OCI-LY1 (cell line): ENCODE measurements around the gene VPS11.

Experiments
- EZH2 ChIP-seq: fragments of 200-600 bp; sonication (generic), shearing (Covaris generic); IDR thresholded peaks from 2 replicates; pipeline ENCODE4 v1.8.0; 2017; ENCODE audit warnings: borderline replicate concordance, mixed run types, mild to moderate bottlenecking, antibody characterized with exemption, low read length, moderate library complexity, mixed read lengths
- TF ChIP-seq, protein P1 (sequence below): fragments of 200-600 bp; sonication (generic), shearing (Covaris generic); IDR thresholded peaks from 2 replicates; pipeline ENCODE4 v1.5.1; 2017; ENCODE audit warnings: mild to moderate bottlenecking, antibody characterized with exemption, low read length, moderate library complexity, mixed read lengths

DNA sequence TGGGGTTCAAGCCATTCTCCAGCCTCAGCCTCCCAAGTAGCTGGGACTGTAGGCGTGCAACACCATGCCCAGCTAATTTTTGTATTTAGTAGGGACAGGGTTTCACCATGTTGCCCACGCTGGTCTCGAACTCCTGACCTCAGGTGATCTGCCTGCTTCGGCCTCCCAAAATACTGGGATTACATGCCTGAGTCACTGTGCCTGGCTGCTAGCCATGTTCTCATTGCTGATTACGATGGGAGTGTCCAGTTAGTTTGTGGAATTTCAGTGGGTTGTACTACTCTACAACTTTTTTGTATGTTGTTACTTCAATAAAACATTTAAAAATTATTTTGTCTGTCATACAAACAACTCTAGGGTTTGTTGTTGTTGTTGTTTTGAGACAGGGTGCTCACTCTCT lies 4.8 kb upstream of the VPS11 start:
- TF ChIP-seq, protein P1, sequence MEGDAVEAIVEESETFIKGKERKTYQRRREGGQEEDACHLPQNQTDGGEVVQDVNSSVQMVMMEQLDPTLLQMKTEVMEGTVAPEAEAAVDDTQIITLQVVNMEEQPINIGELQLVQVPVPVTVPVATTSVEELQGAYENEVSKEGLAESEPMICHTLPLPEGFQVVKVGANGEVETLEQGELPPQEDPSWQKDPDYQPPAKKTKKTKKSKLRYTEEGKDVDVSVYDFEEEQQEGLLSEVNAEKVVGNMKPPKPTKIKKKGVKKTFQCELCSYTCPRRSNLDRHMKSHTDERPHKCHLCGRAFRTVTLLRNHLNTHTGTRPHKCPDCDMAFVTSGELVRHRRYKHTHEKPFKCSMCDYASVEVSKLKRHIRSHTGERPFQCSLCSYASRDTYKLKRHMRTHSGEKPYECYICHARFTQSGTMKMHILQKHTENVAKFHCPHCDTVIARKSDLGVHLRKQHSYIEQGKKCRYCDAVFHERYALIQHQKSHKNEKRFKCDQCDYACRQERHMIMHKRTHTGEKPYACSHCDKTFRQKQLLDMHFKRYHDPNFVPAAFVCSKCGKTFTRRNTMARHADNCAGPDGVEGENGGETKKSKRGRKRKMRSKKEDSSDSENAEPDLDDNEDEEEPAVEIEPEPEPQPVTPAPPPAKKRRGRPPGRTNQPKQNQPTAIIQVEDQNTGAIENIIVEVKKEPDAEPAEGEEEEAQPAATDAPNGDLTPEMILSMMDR: no peak
- no peak for TF ChIP-seq EZH2
